SKM-1 (cell line): ENCODE data around the gene APC2.

Experiments used
- DNase-seq: peaks from one replicate; lab custom pipeline; 2025; ENCODE audit not compliant: unreplicated experiment; lab: John Stamatoyannopoulos, UW

The APC2 gene

GRCh38 chr19:1460033-1460995, 10.4 kb downstream of the APC2 start:
- no peak for DNase-seq

- no peak for DNase-seq
These were observed 11.9 kb downstream of the APC2 start for GRCh38 chr19:1461862-1462261.

GRCh38 chr19:1465191-1466016, 15.5 kb downstream of the APC2 start:
- no peak for DNase-seq

GRCh38 chr19:1466018-1466460, 16.1 kb downstream of the APC2 start:
- no peak for DNase-seq

GRCh38 chr19:1466461-1467214, 16.7 kb downstream of the APC2 start:
- no peak for DNase-seq

GRCh38 chr19:1467215-1467489, 17.2 kb downstream of the APC2 start:
- DNase-seq = no peak

- no peak for DNase-seq
These were observed 17.8 kb downstream of the APC2 start for GRCh38 chr19:1467490-1468273.

GRCh38 chr19:1468274-1468820, 18.4 kb downstream of the APC2 start:
- no peak for DNase-seq

GRCh38 chr19:1468821-1469254, 18.9 kb downstream of the APC2 start:
- DNase-seq = no peak

GRCh38 chr19:1469255-1470054, 19.5 kb downstream of the APC2 start:
- DNase-seq = no peak

GRCh38 chr19:1470055-1470304, 20.1 kb downstream of the APC2 start:
- DNase-seq = no peak

- DNase-seq = no peak
These were observed 20.5 kb downstream of the APC2 start for GRCh38 chr19:1470305-1471009.

GRCh38 chr19:1471010-1471514, 21.1 kb downstream of the APC2 start:
- no peak for DNase-seq

- no peak for DNase-seq
These were observed 21.7 kb downstream of the APC2 start for GRCh38 chr19:1471515-1472160.

GRCh38 chr19:1472231-1473084, 22.5 kb downstream of the APC2 start:
- no peak for DNase-seq

GRCh38 chr19:1473085-1473851, 23.3 kb downstream of the APC2 start:
- DNase-seq = no peak
